GM10248 (cell line): ENCODE measurements around the gene NCSTN.

Experiments used
- CTCF ChIA-PET: fragments of 300-600 bp; sonication (Branson Sonifier 250); formaldehyde crosslinking; extraction: SDS; loops from one replicate; lab custom pipeline; 2021; ENCODE audit warnings: antibody characterized with exemption; lab: Yijun Ruan, JAX
- POLR2A ChIA-PET: fragments of 350-650 bp; sonication (Branson Sonifier 250); formaldehyde crosslinking; extraction: SDS; loops from one replicate; lab custom pipeline; 2020; ENCODE audit warnings: antibody characterized with exemption; lab: Yijun Ruan, JAX
- DNase-seq: peaks from one replicate; pipeline ENCODE4 v3.0.0; 2012; ENCODE audit errors: extremely low spot score
- CTCF ChIP-seq: IDR thresholded peaks from 2 replicates; pipeline ENCODE4 v1.5.1; 2012; ENCODE audit warnings: mild to moderate bottlenecking, low read depth; ENCODE audit errors: extremely low read depth, missing control alignments, control extremely low read depth

NCSTN gene

GRCh38 chr1:160361199-160361598 lies 18.0 kb downstream of the NCSTN start:
- POLR2A ChIA-PET = no interaction called here
- CTCF ChIA-PET = interaction anchor here (1.5 to 9.5 kb wide), 2 partner anchors 8 to 16 kb away, joined by 6 to 78 read pairs; no protein-coding TSS in a partner anchor
- TF ChIP-seq CTCF = no peak
- no peak for DNase-seq

- TF ChIP-seq CTCF = no peak
- POLR2A ChIA-PET = no interaction called here
- CTCF ChIA-PET = interaction anchor here (1.5 to 9.5 kb wide), 4 partner anchors 9 to 261 kb away, joined by 6 to 78 read pairs (median 6); no protein-coding TSS in a partner anchor
- no peak for DNase-seq
Observed at GRCh38 chr1:160361814-160362167, 18.6 kb downstream of the NCSTN start.

GRCh38 chr1:160362168-160362957 lies 19.2 kb downstream of the NCSTN start:
- TF ChIP-seq CTCF = no peak
- POLR2A ChIA-PET = interaction anchor here (0.6 to 1.1 kb wide), 2 partner anchors 8 to 1027 kb away, joined by 3 read pairs; no protein-coding TSS in a partner anchor
- CTCF ChIA-PET = interaction anchor here (0.8 to 9.5 kb wide), 7 partner anchors 9 to 277 kb away, joined by 3 to 78 read pairs (median 6); no protein-coding TSS in a partner anchor
- DNase-seq = no peak

GRCh38 chr1:160363010-160363409 lies 19.8 kb downstream of the NCSTN start:
- ChIA-PET POLR2A (interaction anchor here (1.1 kb wide), 1 partner anchor 9 kb away, joined by 3 read pairs; no protein-coding TSS in a partner anchor), CTCF (interaction anchor here (0.8 to 9.5 kb wide), 8 partner anchors 10 to 278 kb away, joined by 3 to 78 read pairs (median 4); no protein-coding TSS in a partner anchor)
- no peak for TF ChIP-seq CTCF
- DNase-seq = no peak

- CTCF ChIA-PET = interaction anchor here (1.0 to 9.5 kb wide), 4 partner anchors 9 to 17 kb away, joined by 3 to 78 read pairs (median 14); no protein-coding TSS in a partner anchor
- DNase-seq = no peak
- no peak for TF ChIP-seq CTCF
- POLR2A ChIA-PET = no interaction called here
Observed at GRCh38 chr1:160363951-160364735, 21.0 kb downstream of the NCSTN start.

GRCh38 chr1:160365325-160365724 lies 22.1 kb downstream of the NCSTN start:
- ChIA-PET POLR2A (no interaction called here), CTCF (interaction anchor here (0.9 to 9.5 kb wide), 9 partner anchors 10 to 280 kb away, joined by 3 to 78 read pairs (median 4); no protein-coding TSS in a partner anchor)
- DNase-seq = no peak
- no peak for TF ChIP-seq CTCF
